ENCODE results near the gene PEX11G. TPM values are rescaled to one million over a fixed set of nuclear protein-coding genes. Genes with fewer than 3 reads are reported as not detected.
A peak's percentile ranks its signal among the peaks of the same experiment; 100 is the strongest.

PEX11G gene
- total and polyA plus RNA-seq, 9 of the 15 experiments (the other 6 are each of a cell fraction or from before 2014, with no cell fraction given) = 0.07 to 3.2 (median 0.70) TPM; not detected in 1

DNA sequence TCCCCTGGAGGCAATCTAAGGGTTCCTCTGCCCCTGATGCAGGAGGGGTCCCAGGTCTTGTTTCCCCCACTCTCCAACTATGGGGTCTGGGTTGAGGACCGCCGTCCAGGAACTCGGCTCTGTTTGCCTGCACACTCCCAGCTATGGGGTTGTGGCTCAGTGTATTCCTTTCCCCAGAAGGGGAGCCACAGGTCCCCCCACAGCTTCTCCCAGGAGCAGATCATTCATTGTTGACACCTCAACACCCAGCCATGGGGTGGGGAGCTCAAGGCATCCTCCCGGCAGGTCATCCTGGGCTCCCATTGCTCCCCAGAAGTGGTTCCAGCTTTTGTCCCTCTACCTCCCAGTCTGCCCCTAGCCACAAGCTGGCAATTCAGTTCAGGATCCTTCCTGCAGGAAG lies 28.0 kb upstream of the PEX11G start:
- in situ Hi-C loops (cut with MboI) = no loop called here
- intact Hi-C loops (cut with micrococcal nuclease) = no loop called here
- no TSS peak for BruUV-seq (replicated peaks)
- H3K27me3 ChIP-seq (ENCODE audit: control insufficient read depth in 2 of 2, insufficient read depth in 2 of 2, low read length in 2 of 2) = no peaks in the 10 kb centered on the region
- peak overlapping the region; percentile 40; the same call in 1 of the 2 replicates for H3K4me3 ChIP-seq
- no peak overlapping the region for H3K27ac ChIP-seq (ENCODE audit: extremely low read depth, low read depth, low read length)
- no peaks in the 10 kb centered on the region for H3K79me2 ChIP-seq (ENCODE audit: control insufficient read depth, insufficient read depth, low read length)
- POLR2A ChIA-PET = interaction anchor here (0.7 to 1.4 kb wide), 7 partner anchors 9 to 1980 kb away, joined by 3 to 5 read pairs (median 3); partner anchors contain the start of gene PNPLA6
- FAIRE-seq = no peak
- peak overlapping the region; percentile 37; the same call in 1 of the 2 replicates for H3K4me2 ChIP-seq (ENCODE audit: insufficient read depth, low read length)
- TF ChIP-seq PTRF (tag; IDR thresholded peaks at IDR 0.05) (no peak), ZNF134 (CRISPR knock-in tag; conservative IDR thresholded peaks at IDR 0.05) (no peak), RB1 (IDR thresholded peaks at IDR 0.05; ENCODE audit: low read depth) (no peak), ZSCAN29 (IDR thresholded peaks at IDR 0.05) (no peak), ZNF583 (CRISPR knock-in tag; IDR thresholded peaks at IDR 0.05) (no peak), COPS2 (conservative IDR thresholded peaks at IDR 0.05) (no peak), GTF2E2 (tag; IDR thresholded peaks at IDR 0.05) (no peak), TCFL5 (CRISPR knock-in tag; conservative IDR thresholded peaks at IDR 0.05) (no peak), DIDO1 (tag; IDR thresholded peaks at IDR 0.05; ENCODE audit: low read depth) (no peak), GABPB1 (CRISPR knock-in tag; IDR thresholded peaks at IDR 0.05) (no peak), BDP1 (IDR thresholded peaks at IDR 0.05; ENCODE audit: insufficient read depth, insufficient read length) (no peak), FOXP1 (CRISPR knock-in tag; IDR thresholded peaks at IDR 0.05) (no peak), SREBF2 (CRISPR knock-in tag; IDR thresholded peaks at IDR 0.05) (no peak), NRF1 (conservative IDR thresholded peaks at IDR 0.05 in 1 of 2, IDR thresholded peaks at IDR 0.05 in 1 of 2) (no peak)
- TF ChIP-seq, protein P1, sequence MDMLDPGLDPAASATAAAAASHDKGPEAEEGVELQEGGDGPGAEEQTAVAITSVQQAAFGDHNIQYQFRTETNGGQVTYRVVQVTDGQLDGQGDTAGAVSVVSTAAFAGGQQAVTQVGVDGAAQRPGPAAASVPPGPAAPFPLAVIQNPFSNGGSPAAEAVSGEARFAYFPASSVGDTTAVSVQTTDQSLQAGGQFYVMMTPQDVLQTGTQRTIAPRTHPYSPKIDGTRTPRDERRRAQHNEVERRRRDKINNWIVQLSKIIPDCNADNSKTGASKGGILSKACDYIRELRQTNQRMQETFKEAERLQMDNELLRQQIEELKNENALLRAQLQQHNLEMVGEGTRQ (CRISPR knock-in tag; IDR thresholded peaks at IDR 0.05) = no peak
- TF ChIP-seq, protein P2, sequence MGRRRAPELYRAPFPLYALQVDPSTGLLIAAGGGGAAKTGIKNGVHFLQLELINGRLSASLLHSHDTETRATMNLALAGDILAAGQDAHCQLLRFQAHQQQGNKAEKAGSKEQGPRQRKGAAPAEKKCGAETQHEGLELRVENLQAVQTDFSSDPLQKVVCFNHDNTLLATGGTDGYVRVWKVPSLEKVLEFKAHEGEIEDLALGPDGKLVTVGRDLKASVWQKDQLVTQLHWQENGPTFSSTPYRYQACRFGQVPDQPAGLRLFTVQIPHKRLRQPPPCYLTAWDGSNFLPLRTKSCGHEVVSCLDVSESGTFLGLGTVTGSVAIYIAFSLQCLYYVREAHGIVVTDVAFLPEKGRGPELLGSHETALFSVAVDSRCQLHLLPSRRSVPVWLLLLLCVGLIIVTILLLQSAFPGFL (CRISPR knock-in tag; IDR thresholded peaks at IDR 0.05) = no peak
- TF ChIP-seq, protein P3, sequence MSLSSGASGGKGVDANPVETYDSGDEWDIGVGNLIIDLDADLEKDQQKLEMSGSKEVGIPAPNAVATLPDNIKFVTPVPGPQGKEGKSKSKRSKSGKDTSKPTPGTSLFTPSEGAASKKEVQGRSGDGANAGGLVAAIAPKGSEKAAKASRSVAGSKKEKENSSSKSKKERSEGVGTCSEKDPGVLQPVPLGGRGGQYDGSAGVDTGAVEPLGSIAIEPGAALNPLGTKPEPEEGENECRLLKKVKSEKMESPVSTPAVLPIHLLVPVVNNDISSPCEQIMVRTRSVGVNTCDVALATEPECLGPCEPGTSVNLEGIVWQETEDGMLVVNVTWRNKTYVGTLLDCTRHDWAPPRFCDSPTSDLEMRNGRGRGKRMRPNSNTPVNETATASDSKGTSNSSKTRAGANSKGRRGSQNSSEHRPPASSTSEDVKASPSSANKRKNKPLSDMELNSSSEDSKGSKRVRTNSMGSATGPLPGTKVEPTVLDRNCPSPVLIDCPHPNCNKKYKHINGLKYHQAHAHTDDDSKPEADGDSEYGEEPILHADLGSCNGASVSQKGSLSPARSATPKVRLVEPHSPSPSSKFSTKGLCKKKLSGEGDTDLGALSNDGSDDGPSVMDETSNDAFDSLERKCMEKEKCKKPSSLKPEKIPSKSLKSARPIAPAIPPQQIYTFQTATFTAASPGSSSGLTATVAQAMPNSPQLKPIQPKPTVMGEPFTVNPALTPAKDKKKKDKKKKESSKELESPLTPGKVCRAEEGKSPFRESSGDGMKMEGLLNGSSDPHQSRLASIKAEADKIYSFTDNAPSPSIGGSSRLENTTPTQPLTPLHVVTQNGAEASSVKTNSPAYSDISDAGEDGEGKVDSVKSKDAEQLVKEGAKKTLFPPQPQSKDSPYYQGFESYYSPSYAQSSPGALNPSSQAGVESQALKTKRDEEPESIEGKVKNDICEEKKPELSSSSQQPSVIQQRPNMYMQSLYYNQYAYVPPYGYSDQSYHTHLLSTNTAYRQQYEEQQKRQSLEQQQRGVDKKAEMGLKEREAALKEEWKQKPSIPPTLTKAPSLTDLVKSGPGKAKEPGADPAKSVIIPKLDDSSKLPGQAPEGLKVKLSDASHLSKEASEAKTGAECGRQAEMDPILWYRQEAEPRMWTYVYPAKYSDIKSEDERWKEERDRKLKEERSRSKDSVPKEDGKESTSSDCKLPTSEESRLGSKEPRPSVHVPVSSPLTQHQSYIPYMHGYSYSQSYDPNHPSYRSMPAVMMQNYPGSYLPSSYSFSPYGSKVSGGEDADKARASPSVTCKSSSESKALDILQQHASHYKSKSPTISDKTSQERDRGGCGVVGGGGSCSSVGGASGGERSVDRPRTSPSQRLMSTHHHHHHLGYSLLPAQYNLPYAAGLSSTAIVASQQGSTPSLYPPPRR (CRISPR knock-in tag; IDR thresholded peaks at IDR 0.05; ENCODE audit: borderline replicate concordance) = no peak
- no peak for ATAC-seq
- DNase-seq (ENCODE audit: extremely low read depth in 1 of 4, low spot score in 3 of 4) = no peak
- H3K9me1 ChIP-seq (ENCODE audit: control insufficient read depth, insufficient read depth, low read length) = no peaks in the 10 kb centered on the region
- H4K20me1 ChIP-seq (replicated peaks; ENCODE audit: control insufficient read depth, insufficient read depth, low read length) = no peaks in the 10 kb centered on the region
- no peaks in the 10 kb centered on the region for H3K36me3 ChIP-seq (ENCODE audit: control insufficient read depth, insufficient read depth, low read length)
- CTCF ChIA-PET (ENCODE audit: low intra/inter-chr PET ratio) = no interaction called here
- H3K9me3 ChIP-seq (replicated peaks; ENCODE audit: control insufficient read depth, insufficient read depth, low read depth, low read length) = no peaks in the 10 kb centered on the region
- peaks cover 9 to 24% of the 10 kb centered on the region in 2 experiments for H3K4me1 ChIP-seq (replicated peaks in 1 of 2; ENCODE audit: control insufficient read depth in 2 of 2, insufficient read depth in 2 of 2, low read length in 2 of 2)
- WGBS (ENCODE audit: insufficient coverage, low coverage, missing lambda C conversion rate) = 73% methylated on average over 4 of the region's 4 CpGs
- H3K9ac ChIP-seq (ENCODE audit: insufficient read depth in 1 of 2, low read depth in 2 of 2, low read length in 2 of 2) = peak overlapping the region; percentile 60 to 90; a peak in 2 of 4 replicates
- H2AFZ ChIP-seq (ENCODE audit: low read depth, low read length) = no peak overlapping the region

All from K562 (cell line).